H9 (cell line): Measurements from ENCODE around the gene COL23A1. TPM values are rescaled to one million over a fixed set of nuclear protein-coding genes. Genes with fewer than 3 reads are reported as not detected.

Experiments
- DNase-seq: peaks from one replicate; pipeline ENCODE4 v3.0.0-alpha.2; 2017
- H2AFZ ChIP-seq: one replicate; pipeline ENCODE4 v1.6.1; 2013; ENCODE audit warnings: mild to moderate bottlenecking, low read length, control low read depth, moderate library complexity
- H2AK5ac ChIP-seq: 2 replicates; pipeline ENCODE4 v1.6.1; 2013; ENCODE audit warnings: low read length, control low read depth, mixed read lengths; ENCODE audit not compliant: insufficient read length
- H2BK120ac ChIP-seq: one replicate; pipeline ENCODE4 v1.6.1; 2013; ENCODE audit warnings: low read depth, mild to moderate bottlenecking, low read length, control low read depth, inconsistent platforms; ENCODE audit not compliant: poor library complexity, severe bottlenecking
- H2BK12ac ChIP-seq: 2 replicates; pipeline ENCODE4 v1.6.1; 2013; ENCODE audit warnings: low read length, control low read depth, mixed read lengths, low read depth; ENCODE audit not compliant: insufficient read length
- H2BK15ac ChIP-seq: 2 replicates; pipeline ENCODE4 v1.6.1; 2013; ENCODE audit warnings: low read depth, low read length, control low read depth
- H2BK20ac ChIP-seq: one replicate; pipeline ENCODE4 v1.6.1; 2013; ENCODE audit warnings: low read depth, mild to moderate bottlenecking, low read length, control low read depth, inconsistent platforms; ENCODE audit not compliant: poor library complexity, severe bottlenecking
- H2BK5ac ChIP-seq: 2 replicates; pipeline ENCODE4 v1.6.1; 2013; ENCODE audit warnings: low read length, control low read depth, mixed read lengths; ENCODE audit not compliant: insufficient read length
- H3K14ac ChIP-seq: 2 replicates; pipeline ENCODE4 v1.6.1; 2013; ENCODE audit warnings: low read length, control low read depth; ENCODE audit not compliant: insufficient read depth
- H3K18ac ChIP-seq: 2 replicates; pipeline ENCODE4 v1.6.1; 2013; ENCODE audit warnings: low read depth, mild to moderate bottlenecking, mixed read lengths, low read length, control low read depth; ENCODE audit not compliant: insufficient read length
- H3K23ac ChIP-seq: 2 replicates; pipeline ENCODE4 v1.6.1; 2013; ENCODE audit warnings: low read length, control low read depth, mixed read lengths, low read depth; ENCODE audit not compliant: insufficient read length
- H3K23me2 ChIP-seq: 2 replicates; pipeline ENCODE4 v1.6.1; 2013; ENCODE audit warnings: low read depth, mild to moderate bottlenecking, mixed read lengths, low read length, control low read depth; ENCODE audit not compliant: insufficient read length, poor library complexity, severe bottlenecking
- H3K27ac ChIP-seq: 2 replicates; pipeline ENCODE4 v1.5.1; 2013; ENCODE audit warnings: low read length, control low read depth, mixed read lengths, low read depth; ENCODE audit not compliant: insufficient read length
- H3K27me3 ChIP-seq: 2 replicates; pipeline ENCODE4 v1.6.1; 2013; ENCODE audit warnings: low read length, control low read depth, inconsistent platforms; ENCODE audit not compliant: insufficient read depth
- H3K4ac ChIP-seq: 2 replicates; pipeline ENCODE4 v1.6.1; 2013; ENCODE audit warnings: low read depth, mild to moderate bottlenecking, control low read depth, inconsistent platforms, low read length, moderate library complexity
- H3K4me1 ChIP-seq: 2 replicates; pipeline ENCODE4 v1.6.1; 2013; ENCODE audit warnings: low read length, control low read depth, inconsistent platforms; ENCODE audit not compliant: insufficient read depth
- H3K4me2 ChIP-seq: 2 replicates; pipeline ENCODE4 v1.6.1; 2013; ENCODE audit warnings: low read length, control low read depth, mixed read lengths; ENCODE audit not compliant: insufficient read length, insufficient read depth
- H3K56ac ChIP-seq: 2 replicates; pipeline ENCODE4 v1.6.1; 2013; ENCODE audit warnings: low read depth, mild to moderate bottlenecking, mixed read lengths, low read length, control low read depth; ENCODE audit not compliant: insufficient read length
- H3K79me1 ChIP-seq: 2 replicates; pipeline ENCODE4 v1.6.1; 2013; ENCODE audit warnings: low read depth, mild to moderate bottlenecking, moderate library complexity, low read length, control low read depth, inconsistent platforms; ENCODE audit not compliant: insufficient read depth, poor library complexity, severe bottlenecking
- H3K79me2 ChIP-seq: 2 replicates; pipeline ENCODE4 v1.6.1; 2013; ENCODE audit warnings: low read length, control low read depth, inconsistent platforms; ENCODE audit not compliant: insufficient read depth
- H3K9ac ChIP-seq: 2 replicates; pipeline ENCODE4 v1.6.1; 2013; ENCODE audit warnings: low read length, control low read depth, mixed read lengths; ENCODE audit not compliant: insufficient read length; ENCODE audit errors: extremely low read depth
- H3K9me3 ChIP-seq: one replicate; pipeline ENCODE4 v1.6.1; 2013; ENCODE audit warnings: low read depth, low read length, inconsistent platforms; ENCODE audit not compliant: control insufficient read depth
- H3T11ph ChIP-seq: one replicate; pipeline ENCODE4 v1.6.1; 2013; ENCODE audit warnings: mild to moderate bottlenecking, low read length, control low read depth, inconsistent platforms
- H4K20me1 ChIP-seq: one replicate; pipeline ENCODE4 v1.6.1; 2013; ENCODE audit not compliant: control insufficient read depth, insufficient read length, insufficient read depth
- H4K5ac ChIP-seq: 2 replicates; pipeline ENCODE4 v1.6.1; 2013; ENCODE audit warnings: low read depth, mild to moderate bottlenecking, mixed read lengths, low read length, control low read depth; ENCODE audit not compliant: insufficient read length
- H4K8ac ChIP-seq: replicated peaks from 2 replicates; pipeline ENCODE4 v1.6.1; 2013; ENCODE audit warnings: low read length, control low read depth, mixed read lengths, low read depth; ENCODE audit not compliant: insufficient read length
- H4K91ac ChIP-seq: 2 replicates; pipeline ENCODE4 v1.6.1; 2013; ENCODE audit warnings: low read depth, mild to moderate bottlenecking, moderate library complexity, mixed read lengths, low read length, control low read depth; ENCODE audit not compliant: insufficient read length
- H3K27ac Mint-ChIP-seq, 3 experiments: 2 replicates in 2 of 3; 3 replicates in 1 of 3; pipeline ENCODE4 v1.8.0; 2020 to 2021; ENCODE audit warnings: mixed read lengths in 3 of 3, mild to moderate bottlenecking in 1 of 3, moderate library complexity in 1 of 3
- H3K27me3 Mint-ChIP-seq: 2 replicates; pipeline ENCODE4 v1.8.0; 2021; ENCODE audit warnings: low read depth, mild to moderate bottlenecking, moderate library complexity, mixed read lengths
- H3K36me3 Mint-ChIP-seq, 3 experiments: 2 replicates in 2 of 3; 3 replicates in 1 of 3; pipeline ENCODE4 v1.8.0; 2020 to 2021; ENCODE audit warnings: low read depth in 3 of 3, mixed read lengths in 3 of 3; ENCODE audit not compliant: insufficient read depth in 1 of 3
- H3K4me1 Mint-ChIP-seq, 2 experiments: 2 replicates each; pipeline ENCODE4 v1.8.0; 2020; ENCODE audit warnings: mixed read lengths in 2 of 2
- H3K4me3 Mint-ChIP-seq, 2 experiments: 2 replicates in 1 of 2; 3 replicates in 1 of 2; pipeline ENCODE4 v1.8.0; 2020 to 2021; ENCODE audit warnings: mild to moderate bottlenecking in 2 of 2, mixed read lengths in 2 of 2, moderate library complexity in 1 of 2
- H3K9me3 Mint-ChIP-seq, 2 experiments: 2 replicates in 1 of 2; 3 replicates in 1 of 2; pipeline ENCODE4 v1.8.0; 2020; ENCODE audit warnings: mild to moderate bottlenecking in 2 of 2, mixed read lengths in 2 of 2, moderate library complexity in 1 of 2
- CTCF ChIP-seq: fragments of 200-600 bp; sonication (generic); conservative IDR thresholded peaks from 3 replicates; pipeline ENCODE4 v1.8.0; 2021; ENCODE audit warnings: antibody characterized with exemption, mild to moderate bottlenecking
- WGBS: extraction: QIAGEN DNeasy Blood & Tissue Kit; methylation state at CpG from one replicate; pipeline ENCODE4 v1.1.7; 2013; ENCODE audit warnings: missing lambda C conversion rate, low lambda C conversion rate, mixed read lengths; ENCODE audit not compliant: insufficient read length; ENCODE audit errors: extremely low coverage; 5-methylcytosine and 5-hydroxymethylcytosine counted together
- total RNA-seq: library from RNA; stranded (reverse); gene quantifications from 2 replicates; pipeline ENCODE4 v1.2.1, GENCODE V29; 2021

COL23A1 gene
- total RNA-seq, 1 experiment from 2014 or later = 2.6 TPM

GRCh38 chr5:178496642-178497041 lies 93.6 kb downstream of the COL23A1 start:
- Histone ChIP-seq H4K20me1 (no peaks in the 10 kb centered on the region), H3K27ac (no peak overlapping the region), H3K4me2 (no peak overlapping the region), H3T11ph (no peak overlapping the region), H3K79me2 (no peaks in the 10 kb centered on the region), H2BK20ac (no peak overlapping the region), H3K4ac (no peak overlapping the region), H3K9ac (no peak overlapping the region), H3K23ac (no peak overlapping the region), H2BK12ac (no peak overlapping the region), H3K56ac (no peak overlapping the region), H3K18ac (no peak overlapping the region), H3K27me3 (no peaks in the 10 kb centered on the region), H3K4me1 (no peaks in the 10 kb centered on the region), H2AFZ (no peak overlapping the region), H2BK15ac (no peak overlapping the region), H4K91ac (no peak overlapping the region), H3K79me1 (no peaks in the 10 kb centered on the region), H2AK5ac (no peak overlapping the region), H2BK5ac (no peak overlapping the region), H3K23me2 (no peaks in the 10 kb centered on the region), H3K9me3 (no peaks in the 10 kb centered on the region), H2BK120ac (no peak overlapping the region), H4K5ac (no peak overlapping the region), H4K8ac (no peak overlapping the region), H3K14ac (no peak overlapping the region)
- Mint-ChIP-seq H3K9me3 (peaks cover 6 to 8% of the 10 kb centered on the region in 2 experiments; a peak in 2 of 5 replicates), H3K36me3 (peaks cover 0 to 9% (median 3%) of the 10 kb centered on the region in 3 experiments; a peak in 3 of 7 replicates), H3K4me1 (peaks cover 4 to 8% of the 10 kb centered on the region in 2 experiments; a peak in 1 of 4 replicates), H3K27ac (no peak overlapping the region), H3K4me3 (no peak overlapping the region), H3K27me3 (no peaks in the 10 kb centered on the region)
- no peak for DNase-seq
- no peak for TF ChIP-seq CTCF
- no CpG with 5 or more reads among the region's 1 CpG for WGBS
